MG63 (cell line): ENCODE results near the gene MEP1A. TPM values are rescaled to one million over a fixed set of nuclear protein-coding genes. Genes with fewer than 3 reads are reported as not detected.
"Not testable (repeated sequence)": the region's sequence is repeated elsewhere in the genome, so short reads cannot be mapped to it uniquely, and the experiment has no call there.

Experiments used
- DNase-seq: peaks from one replicate; pipeline ENCODE4 v3.0.0-alpha.2; 2020
- H3K27me3 ChIP-seq: fragments of 250-450 bp; sonication (Bioruptor Pico); 2 replicates; pipeline ENCODE4 v1.5.1; 2020; ENCODE audit warnings: mild to moderate bottlenecking, moderate library complexity
- H3K36me3 ChIP-seq: fragments of 250-450 bp; sonication (Bioruptor Pico); 2 replicates; pipeline ENCODE4 v1.5.1; 2020; ENCODE audit warnings: mild to moderate bottlenecking, moderate library complexity
- H3K4me3 ChIP-seq: fragments of 250-450 bp; sonication (Bioruptor Pico); 2 replicates; pipeline ENCODE4 v1.5.1; 2020; ENCODE audit warnings: mild to moderate bottlenecking, moderate library complexity
- H3K9me3 ChIP-seq: fragments of 250-450 bp; sonication (Bioruptor Pico); 2 replicates; pipeline ENCODE4 v1.5.1; 2020; ENCODE audit warnings: mild to moderate bottlenecking, moderate library complexity
- total RNA-seq: library from RNA; depleted of rRNA; stranded (reverse); fragments of >200 nt; shearing (Covaris generic); gene quantifications from 2 replicates; pipeline ENCODE4 v1.2.3, GENCODE V29; 2014; ENCODE audit warnings: low replicate concordance; rRNA removed

The MEP1A gene
- total RNA-seq, 1 experiment from 2014 or later, result not detected

- not testable (repeated sequence) for H3K36me3 ChIP-seq, H3K4me3 ChIP-seq, H3K9me3 ChIP-seq, DNase-seq, H3K27me3 ChIP-seq
Measured at GRCh38 chr6:46851576-46851975, 58.4 kb downstream of the MEP1A start.

GRCh38 chr6:46855966-46856365 is 62.8 kb downstream of the MEP1A start:
- not testable (repeated sequence) for DNase-seq, H3K36me3 ChIP-seq, H3K27me3 ChIP-seq, H3K9me3 ChIP-seq, H3K4me3 ChIP-seq

- H3K9me3 ChIP-seq, result no peaks in the 10 kb centered on the region
- no peak overlapping the region for H3K4me3 ChIP-seq
- H3K27me3 ChIP-seq, result no peaks in the 10 kb centered on the region
- no peak for DNase-seq
- H3K36me3 ChIP-seq, result no peaks in the 10 kb centered on the region
Measured at GRCh38 chr6:46862381-46862780, 69.2 kb downstream of the MEP1A start.

- Histone ChIP-seq H3K27me3 (no peaks in the 10 kb centered on the region), H3K4me3 (no peak overlapping the region), H3K36me3 (no peaks in the 10 kb centered on the region), H3K9me3 (no peaks in the 10 kb centered on the region)
- DNase-seq, result no peak
Measured at GRCh38 chr6:46863791-46864190, 70.6 kb downstream of the MEP1A start.

GRCh38 chr6:46865221-46865620 is 72.0 kb downstream of the MEP1A start:
- no peaks in the 10 kb centered on the region for H3K9me3 ChIP-seq
- H3K36me3 ChIP-seq, result no peaks in the 10 kb centered on the region
- no peak for DNase-seq
- no peak overlapping the region for H3K4me3 ChIP-seq
- no peaks in the 10 kb centered on the region for H3K27me3 ChIP-seq

- DNase-seq, result no peak
- Histone ChIP-seq H3K36me3 (no peaks in the 10 kb centered on the region), H3K4me3 (no peak overlapping the region), H3K27me3 (no peaks in the 10 kb centered on the region), H3K9me3 (no peaks in the 10 kb centered on the region)
Measured at GRCh38 chr6:46867411-46867810, 74.2 kb downstream of the MEP1A start.

- H3K4me3 ChIP-seq, result no peak overlapping the region
- H3K36me3 ChIP-seq, result no peaks in the 10 kb centered on the region
- no peaks in the 10 kb centered on the region for H3K27me3 ChIP-seq
- no peaks in the 10 kb centered on the region for H3K9me3 ChIP-seq
- DNase-seq, result peak; percentile 3
Measured at GRCh38 chr6:46876126-46876525, 82.9 kb downstream of the MEP1A start.

GRCh38 chr6:46879003-46879402 is 85.8 kb downstream of the MEP1A start:
- Histone ChIP-seq H3K36me3 (no peaks in the 10 kb centered on the region), H3K4me3 (no peak overlapping the region), H3K9me3 (no peaks in the 10 kb centered on the region), H3K27me3 (no peaks in the 10 kb centered on the region)
- no peak for DNase-seq

GRCh38 chr6:46882645-46883044 is 89.5 kb downstream of the MEP1A start:
- Histone ChIP-seq H3K9me3 (no peaks in the 10 kb centered on the region), H3K36me3 (no peaks in the 10 kb centered on the region), H3K4me3 (no peak overlapping the region), H3K27me3 (no peaks in the 10 kb centered on the region)
- no peak for DNase-seq

- Histone ChIP-seq H3K27me3 (no peaks in the 10 kb centered on the region), H3K36me3 (no peaks in the 10 kb centered on the region), H3K9me3 (no peaks in the 10 kb centered on the region), H3K4me3 (no peak overlapping the region)
- no peak for DNase-seq
Measured at GRCh38 chr6:46888031-46888430, 94.8 kb downstream of the MEP1A start.

- H3K36me3 ChIP-seq, result no peaks in the 10 kb centered on the region
- no peaks in the 10 kb centered on the region for H3K9me3 ChIP-seq
- H3K27me3 ChIP-seq, result no peaks in the 10 kb centered on the region
- no peak for DNase-seq
- H3K4me3 ChIP-seq, result no peak overlapping the region
Measured at GRCh38 chr6:46888578-46888977, 95.4 kb downstream of the MEP1A start.

Other genes starting within 250 kb of the MEP1A start
- 0.10 TPM in 1 of 2 replicates, not detected in the other for gene CYP39A1, start 140.6 kb upstream of the MEP1A start, total RNA-seq
- 0.32 and 15.2 TPM in 2 replicates for gene SLC25A27, start 140.4 kb upstream of the MEP1A start, total RNA-seq
- gene TDRD6, start 105.5 kb upstream of the MEP1A start, total RNA-seq, result not detected in 2 replicates
- not detected in 2 replicates for gene PLA2G7, start 58.0 kb upstream of the MEP1A start, total RNA-seq
- gene ANKRD66, start 46.5 kb upstream of the MEP1A start, total RNA-seq, result not detected in 2 replicates
- not detected in 2 replicates for gene ADGRF5, start 128.5 kb downstream of the MEP1A start, total RNA-seq
- gene ADGRF1, start 248.9 kb downstream of the MEP1A start, total RNA-seq, result not detected in 2 replicates